GM21619 (cell line): ENCODE data around the gene VSNL1.

Experiments
- ATAC-seq: cut with Tn5 transposase; IDR thresholded peaks from one replicate; pipeline ENCODE4 v1.9.1; 2021; ENCODE audit not compliant: unreplicated experiment

Gene VSNL1

GRCh38 chr2:17540093-17540812 is at the start of gene VSNL1:
TSS of gene VSNL1 (plus strand) at chr2:17540696. CDS start at chr2:17592075, 51,379 bp downstream.
- ATAC-seq, result no peak

GRCh38 chr2:17495590-17495989 is 44.9 kb upstream of the VSNL1 start:
- no peak for ATAC-seq

- no peak for ATAC-seq
Measured at GRCh38 chr2:17497718-17498117, 42.8 kb upstream of the VSNL1 start.

DNA sequence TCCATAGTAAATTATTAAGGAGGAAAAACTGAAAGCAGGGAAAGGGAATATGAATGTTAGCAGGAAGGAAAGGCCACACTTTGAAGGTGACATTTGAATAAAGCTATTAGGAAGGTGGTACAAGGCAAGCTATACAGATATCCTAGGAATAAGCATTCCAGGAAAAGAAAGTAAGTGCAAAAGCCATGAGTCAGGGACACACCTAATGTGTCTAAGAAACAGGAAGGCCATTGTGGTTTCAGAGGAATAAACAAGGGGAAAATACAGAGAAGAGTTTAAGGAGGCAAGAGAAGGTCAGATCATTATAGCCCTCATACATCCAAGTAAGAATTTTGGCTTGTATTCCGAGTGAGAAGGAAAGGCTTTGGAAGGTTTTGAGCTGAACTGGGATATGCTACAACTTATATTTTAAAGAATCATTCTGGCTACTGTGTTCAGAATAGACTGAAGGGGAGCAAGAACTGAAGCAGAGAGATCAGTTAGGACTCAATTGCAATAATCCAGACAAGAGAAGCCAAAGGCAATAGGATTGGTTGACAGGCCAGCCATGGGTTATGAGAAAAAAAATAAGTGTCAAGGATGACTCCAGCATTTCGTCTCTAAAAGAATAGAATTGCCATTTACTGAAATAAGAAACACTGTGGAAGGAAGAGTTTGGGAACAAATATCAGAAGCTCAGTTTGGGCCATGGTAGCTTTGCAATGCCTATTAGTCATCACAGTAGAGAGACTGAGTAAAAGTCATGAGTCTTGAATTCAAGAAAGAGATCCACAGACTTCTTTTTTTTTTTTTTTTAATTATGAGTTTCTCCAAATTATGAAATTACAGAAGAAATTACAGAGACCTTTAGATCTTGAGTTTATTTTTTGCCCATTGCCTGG is 33.5 kb upstream of the VSNL1 start:
- ATAC-seq, result no peak

DNA sequence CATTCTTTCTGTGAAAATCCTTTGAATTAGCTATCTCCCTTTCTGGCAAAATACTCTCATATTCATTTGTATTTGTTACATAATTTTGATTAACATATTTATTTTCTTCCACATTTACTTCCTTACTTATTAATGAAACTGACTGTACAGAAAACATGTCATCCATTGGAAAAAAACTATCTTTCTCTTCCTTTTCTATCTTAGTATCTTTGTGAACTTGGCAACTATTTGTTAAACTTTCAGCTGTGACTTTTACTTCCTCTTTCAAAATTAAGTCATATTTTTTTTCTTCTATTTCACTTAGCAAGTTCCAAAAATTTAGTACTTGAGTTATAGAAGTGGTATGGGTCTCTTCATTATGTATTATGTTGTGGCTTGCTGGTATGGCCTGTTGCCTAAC is 24.8 kb upstream of the VSNL1 start:
- peak; percentile 42 for ATAC-seq

- ATAC-seq, result peak; percentile 16
Measured at GRCh38 chr2:17517481-17518211, 22.9 kb upstream of the VSNL1 start.

GRCh38 chr2:17518212-17519154 is 22.0 kb upstream of the VSNL1 start, which contains the start of gene RAD51AP2:
TSS of gene RAD51AP2 (minus strand) at chr2:17518440. CDS start at chr2:17518415, 25 bp downstream.
- peak; percentile 77 for ATAC-seq

DNA sequence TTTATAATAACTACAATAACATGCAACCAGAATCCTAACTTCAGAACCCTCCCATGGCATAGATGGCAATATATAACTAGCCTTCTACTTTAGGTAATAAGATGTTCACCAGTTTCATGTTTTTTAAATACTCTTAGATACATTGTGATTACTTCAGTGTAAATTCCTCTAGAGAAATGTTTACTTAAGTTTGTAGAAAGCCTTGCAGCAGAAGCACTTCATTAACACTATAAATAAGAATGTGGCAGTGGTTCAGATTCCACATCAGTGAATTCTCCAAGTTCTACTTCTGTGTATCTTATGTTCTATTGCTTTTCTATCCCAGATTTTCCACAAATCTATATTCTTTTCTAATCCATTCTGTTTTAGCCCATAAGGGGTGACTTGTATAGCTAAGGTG is 21.0 kb upstream of the VSNL1 start:
- no peak for ATAC-seq

DNA sequence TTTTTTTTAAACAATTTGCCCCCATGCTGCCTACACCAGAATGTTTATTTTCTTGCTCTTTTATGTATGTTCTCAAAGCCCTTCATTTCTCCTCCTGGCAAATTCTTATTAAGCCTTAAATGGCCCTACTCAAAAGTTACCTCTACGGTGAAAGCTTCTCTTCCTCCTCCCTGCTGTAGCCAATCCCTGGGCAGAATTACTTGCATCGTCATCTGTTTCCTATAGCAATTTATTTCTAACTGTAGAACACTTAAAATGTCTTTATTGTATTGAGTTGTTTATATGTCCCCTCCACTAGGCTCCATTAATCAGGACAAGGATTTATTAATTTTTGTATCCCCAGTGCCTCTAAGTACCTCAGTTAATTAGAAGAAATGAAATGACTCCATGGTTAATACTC is 19.7 kb upstream of the VSNL1 start:
- no peak for ATAC-seq

DNA sequence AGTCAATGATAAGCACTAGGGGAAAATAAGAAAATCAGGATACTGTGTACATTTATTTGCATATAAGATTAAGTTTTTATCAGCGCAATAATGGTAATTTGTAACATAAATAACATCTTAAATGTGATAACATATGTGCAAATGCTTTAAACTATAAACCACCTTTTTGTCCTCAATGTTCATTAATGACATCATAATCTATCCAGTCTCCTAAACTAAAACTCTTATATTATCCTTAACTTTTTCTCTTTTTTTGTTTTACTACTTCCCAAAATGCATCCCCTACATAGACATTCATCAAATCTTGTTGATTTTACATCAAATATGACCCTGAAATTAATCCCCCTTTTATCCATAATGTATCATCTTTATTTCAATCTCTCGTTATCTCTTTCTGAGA is 18.9 kb upstream of the VSNL1 start:
- ATAC-seq, result no peak

DNA sequence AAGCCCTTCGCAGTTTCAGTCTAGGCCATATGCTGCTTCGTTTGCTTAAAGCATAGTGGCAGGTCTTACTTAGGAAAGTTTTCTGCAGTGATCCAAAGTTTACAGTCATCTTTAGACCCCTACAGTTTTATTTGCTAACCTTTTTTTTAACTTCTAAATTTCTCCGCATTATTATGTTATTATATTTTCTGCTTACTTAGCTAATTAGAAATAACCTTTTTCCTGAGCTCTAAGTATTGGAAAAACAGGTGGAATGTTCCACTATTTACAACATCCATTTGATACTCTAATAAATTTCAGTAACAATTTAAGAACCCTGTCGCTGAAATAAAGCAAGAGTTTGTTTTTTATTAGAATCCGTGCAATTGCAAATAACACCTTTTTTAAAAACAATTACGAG is 18.2 kb upstream of the VSNL1 start:
- no peak for ATAC-seq

DNA sequence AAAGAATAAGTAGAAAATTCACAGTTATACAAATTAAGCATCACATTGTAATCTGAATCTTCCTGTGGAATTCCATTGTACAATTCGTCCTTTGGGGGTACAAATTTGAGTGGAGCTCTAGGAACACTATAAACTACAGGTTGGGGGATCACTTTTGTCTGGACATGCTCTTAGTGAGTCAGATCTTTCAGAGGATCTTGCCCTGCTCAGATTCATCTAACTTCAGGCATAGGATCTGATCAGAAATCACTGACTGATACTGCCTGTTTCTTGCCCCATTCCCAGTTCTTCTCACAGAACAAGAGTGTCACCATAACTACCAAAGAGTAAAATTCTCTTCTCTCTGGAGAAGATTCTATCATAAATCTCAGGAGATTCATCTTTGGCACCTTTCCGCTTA is 10.7 kb upstream of the VSNL1 start:
- no peak for ATAC-seq

DNA sequence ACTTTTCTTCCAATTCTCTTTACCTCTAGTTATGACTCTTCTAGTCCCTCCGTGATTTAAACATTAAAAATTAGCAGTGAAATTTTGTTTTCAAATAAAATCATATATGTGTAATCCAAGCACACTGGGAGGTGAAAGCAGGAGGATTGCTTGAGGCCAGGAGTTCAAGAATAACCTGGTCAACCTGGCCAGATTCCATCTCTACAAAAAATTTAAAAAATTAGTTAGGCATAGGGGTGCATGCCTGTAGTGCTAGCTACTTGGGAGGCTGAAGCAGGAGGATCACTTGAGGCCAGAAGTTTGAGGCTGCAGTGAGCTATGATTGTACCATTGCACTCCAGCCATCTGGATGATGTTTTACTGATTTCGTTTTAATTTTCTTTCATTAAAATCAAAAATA is 7.0 kb upstream of the VSNL1 start:
- ATAC-seq, result no peak

DNA sequence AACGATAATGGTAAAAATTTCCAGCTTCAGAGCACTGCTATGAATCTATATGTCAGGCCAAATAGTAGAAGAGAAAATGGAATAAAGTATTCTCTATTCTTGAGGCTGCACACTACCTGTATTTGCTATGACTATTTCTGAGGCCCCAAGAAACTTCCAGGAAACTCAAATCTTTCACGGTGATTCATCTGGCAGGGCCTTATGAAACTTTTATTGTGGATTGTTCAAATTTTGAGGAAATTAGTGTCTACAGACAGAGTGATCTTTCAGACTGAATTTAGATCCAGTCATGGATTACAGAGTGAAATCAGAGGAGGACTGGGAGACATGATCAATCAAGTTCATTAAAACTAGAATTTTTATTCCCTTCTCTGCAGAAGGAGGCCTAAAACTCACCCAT is 4.1 kb upstream of the VSNL1 start:
- ATAC-seq, result no peak

- peak; percentile 20 for ATAC-seq
Measured at GRCh38 chr2:17538022-17538843, 2.3 kb upstream of the VSNL1 start.

- peak; percentile 47 for ATAC-seq
Measured at GRCh38 chr2:17538844-17539554, 1.5 kb upstream of the VSNL1 start.

- no peak for ATAC-seq
Measured at GRCh38 chr2:17539611-17540092, 844 bp upstream of the VSNL1 start.

DNA sequence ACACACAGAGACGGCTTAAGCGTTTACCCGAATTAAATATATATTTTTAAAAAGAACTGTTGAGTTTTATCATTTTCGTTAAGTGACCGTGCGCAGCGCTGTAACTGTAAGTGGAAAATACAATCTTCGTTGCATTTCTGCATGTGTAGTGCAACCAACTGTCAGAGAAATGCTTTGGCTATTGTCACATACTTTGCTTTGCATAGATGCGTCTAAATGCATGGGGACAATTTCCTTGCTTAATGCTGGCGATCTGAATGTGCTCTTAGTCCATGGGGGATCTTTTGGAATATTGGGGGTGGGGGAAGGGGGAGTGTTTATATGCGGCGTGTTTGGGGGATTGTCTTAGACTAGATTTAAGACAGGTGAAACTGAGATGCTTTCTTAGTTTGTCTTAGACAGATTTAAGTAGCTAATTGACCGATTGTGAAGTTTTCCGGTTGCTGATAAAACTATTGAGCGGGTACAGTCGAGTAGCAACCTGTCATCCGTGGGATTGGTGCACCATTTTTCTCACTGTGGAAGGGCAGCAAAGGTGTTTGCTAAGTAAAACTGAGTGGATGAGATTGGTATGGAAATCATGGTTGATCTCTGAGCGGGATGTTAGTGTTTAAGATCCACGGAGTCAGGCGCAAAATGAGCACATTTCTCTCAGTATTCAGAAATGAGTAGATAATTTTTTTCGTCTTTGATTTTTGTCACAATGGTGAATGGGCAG is 476 bp downstream of the VSNL1 start:
- no peak for ATAC-seq
